ENCODE data around the gene ADCY5. TPM values are rescaled to one million over a fixed set of nuclear protein-coding genes. Genes with fewer than 3 reads are reported as not detected.

Gene ADCY5
- total and polyA plus RNA-seq, 10 donors = 1.7 to 20.6 (median 11.7) TPM

DNA sequence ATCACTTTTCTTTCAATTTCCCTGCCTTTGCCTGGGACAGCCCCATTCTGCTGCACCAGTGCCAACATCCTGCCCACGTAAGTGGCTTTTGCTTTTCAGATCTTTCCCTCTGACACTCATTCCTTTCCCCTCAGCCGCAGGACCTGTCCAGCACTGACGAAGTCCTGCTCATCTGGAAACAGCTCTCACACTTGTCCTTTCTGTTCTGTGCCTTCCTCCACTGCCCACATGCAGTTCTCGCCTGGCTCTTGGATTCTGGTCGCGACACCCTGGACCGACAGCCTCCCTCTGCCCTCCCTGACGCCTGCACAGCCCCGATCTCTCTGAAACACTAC, 99.7 kb downstream of the ADCY5 start:
- Histone ChIP-seq H3K36me3 (no peaks in the 10 kb centered on the region), H3K9me3 (no peaks in the 10 kb centered on the region), H3K4me1 (peaks cover 0 to 16% (median 0%) of the 10 kb centered on the region in 6 donors), H3K27ac (no peak overlapping the region), H3K27me3 (replicated peaks in 1 of 7) (peaks cover 0 to 53% (median 5%) of the 10 kb centered on the region in 7 donors), H3K4me3 (no peak overlapping the region)
- peak; percentile 36 for DNase-seq
- TF ChIP-seq, protein P1, sequence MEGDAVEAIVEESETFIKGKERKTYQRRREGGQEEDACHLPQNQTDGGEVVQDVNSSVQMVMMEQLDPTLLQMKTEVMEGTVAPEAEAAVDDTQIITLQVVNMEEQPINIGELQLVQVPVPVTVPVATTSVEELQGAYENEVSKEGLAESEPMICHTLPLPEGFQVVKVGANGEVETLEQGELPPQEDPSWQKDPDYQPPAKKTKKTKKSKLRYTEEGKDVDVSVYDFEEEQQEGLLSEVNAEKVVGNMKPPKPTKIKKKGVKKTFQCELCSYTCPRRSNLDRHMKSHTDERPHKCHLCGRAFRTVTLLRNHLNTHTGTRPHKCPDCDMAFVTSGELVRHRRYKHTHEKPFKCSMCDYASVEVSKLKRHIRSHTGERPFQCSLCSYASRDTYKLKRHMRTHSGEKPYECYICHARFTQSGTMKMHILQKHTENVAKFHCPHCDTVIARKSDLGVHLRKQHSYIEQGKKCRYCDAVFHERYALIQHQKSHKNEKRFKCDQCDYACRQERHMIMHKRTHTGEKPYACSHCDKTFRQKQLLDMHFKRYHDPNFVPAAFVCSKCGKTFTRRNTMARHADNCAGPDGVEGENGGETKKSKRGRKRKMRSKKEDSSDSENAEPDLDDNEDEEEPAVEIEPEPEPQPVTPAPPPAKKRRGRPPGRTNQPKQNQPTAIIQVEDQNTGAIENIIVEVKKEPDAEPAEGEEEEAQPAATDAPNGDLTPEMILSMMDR (IDR thresholded peaks at IDR 0.05 in 8 of 11, conservative IDR thresholded peaks at IDR 0.05 in 3 of 11) = no peak
- TF ChIP-seq POLR2A (IDR thresholded peaks at IDR 0.05) (no peak), POLR2AphosphoS5 (IDR thresholded peaks at IDR 0.05) (no peak)
- intact Hi-C loops (cut with DNase I; ENCODE audit: low total_unique reads) = no loop called here
- 72 to 80% (median 74%) methylated on average over 9 of the region's 9 CpGs for WGBS, 5 donors

DNA sequence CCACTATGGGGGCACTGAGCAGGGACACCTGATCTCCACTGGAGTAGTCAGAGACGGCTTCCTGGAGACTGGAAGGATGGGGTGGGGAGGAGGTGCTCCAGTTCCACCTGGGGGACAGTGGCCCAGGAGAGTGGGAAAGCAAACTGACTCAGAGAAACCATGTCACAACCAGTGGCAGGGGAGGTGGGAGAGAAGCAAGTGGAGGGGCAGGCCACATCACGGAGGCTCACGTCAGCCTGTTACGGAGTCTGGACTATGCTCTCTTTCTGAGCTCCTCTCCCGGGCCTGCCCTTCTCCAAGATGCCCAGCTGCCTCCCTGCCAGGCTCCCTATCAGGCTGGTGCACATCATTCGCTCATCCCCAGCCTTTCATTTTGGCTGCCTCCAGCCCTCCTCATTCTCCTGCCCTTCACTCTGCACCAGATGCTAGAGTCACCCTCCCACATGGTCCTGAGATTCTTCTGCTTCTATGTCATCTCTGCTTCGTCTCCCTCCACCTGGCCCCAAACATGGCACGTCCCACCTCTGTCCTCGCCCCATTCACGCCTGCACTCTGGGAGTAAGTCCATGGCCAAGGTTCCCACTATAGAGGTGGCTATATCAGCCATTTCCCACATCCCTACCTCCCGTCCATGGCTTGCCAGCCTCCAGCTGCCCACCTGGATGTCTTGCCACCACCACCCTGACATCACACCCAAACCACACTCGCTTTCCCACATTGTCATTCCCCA, 100.3 kb downstream of the ADCY5 start:
- peaks cover 0 to 16% (median 0%) of the 10 kb centered on the region in 6 donors for H3K4me1 ChIP-seq
- no peaks in the 10 kb centered on the region for H3K36me3 ChIP-seq
- H3K27me3 ChIP-seq (replicated peaks in 1 of 7) = peaks cover 0 to 53% (median 5%) of the 10 kb centered on the region in 7 donors
- 80 to 91% (median 84%) methylated on average over 12 of the region's 12 CpGs for WGBS, 5 donors
- intact Hi-C loops (cut with DNase I; ENCODE audit: low total_unique reads) = no loop called here
- H3K4me3 ChIP-seq = no peak overlapping the region
- no peaks in the 10 kb centered on the region for H3K9me3 ChIP-seq
- TF ChIP-seq POLR2A (IDR thresholded peaks at IDR 0.05) = no peak
- no peak for TF ChIP-seq POLR2AphosphoS5 (IDR thresholded peaks at IDR 0.05)
- TF ChIP-seq, protein P1 (IDR thresholded peaks at IDR 0.05 in 8 of 11, conservative IDR thresholded peaks at IDR 0.05 in 3 of 11) = no peak
- H3K27ac ChIP-seq = no peak overlapping the region
- DNase-seq = peak; percentile 57

DNA sequence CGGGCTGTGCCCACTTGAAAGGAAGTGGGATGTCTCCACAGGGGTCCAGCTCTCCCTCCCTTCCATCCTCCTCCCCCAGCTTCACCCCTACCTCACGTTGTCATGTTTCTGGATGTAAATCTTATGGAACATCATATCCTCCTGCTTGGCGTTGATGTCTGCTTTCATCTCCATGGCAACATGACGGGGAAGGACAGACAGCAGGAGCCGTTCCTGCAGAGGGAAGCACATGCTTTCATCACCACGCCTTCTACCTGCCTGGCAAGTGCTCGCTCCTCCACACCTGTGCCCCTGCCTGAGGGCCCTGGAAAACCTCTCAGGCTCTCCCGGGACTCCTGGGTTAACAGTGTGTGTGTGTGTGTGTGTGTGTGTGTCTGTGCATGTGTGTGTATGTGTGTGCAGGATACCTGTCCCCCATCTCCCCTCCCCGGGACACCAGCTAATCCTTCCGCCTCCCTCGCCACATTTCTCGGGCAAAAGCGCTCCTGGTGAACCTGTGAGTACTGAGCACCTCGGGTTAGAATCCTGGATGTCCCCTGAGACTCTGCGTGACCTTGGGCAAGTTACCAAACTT, 101.1 kb downstream of the ADCY5 start:
- 57 to 67% (median 66%) methylated on average over 9 to 15 of the region's 15 CpGs for WGBS, 5 donors
- Histone ChIP-seq H3K4me1 (peaks cover 0 to 16% (median 0%) of the 10 kb centered on the region in 6 donors), H3K36me3 (no peaks in the 10 kb centered on the region), H3K27ac (no peak overlapping the region), H3K9me3 (no peaks in the 10 kb centered on the region), H3K4me3 (no peak overlapping the region), H3K27me3 (replicated peaks in 1 of 7) (peaks cover 0 to 53% (median 5%) of the 10 kb centered on the region in 7 donors)
- peak; percentile 41 for DNase-seq
- intact Hi-C loops (cut with DNase I; ENCODE audit: low total_unique reads) = no loop called here
- TF ChIP-seq, protein P1 (IDR thresholded peaks at IDR 0.05 in 8 of 11, conservative IDR thresholded peaks at IDR 0.05 in 3 of 11) = no peak
- no peak for TF ChIP-seq POLR2AphosphoS5 (IDR thresholded peaks at IDR 0.05)
- no peak for TF ChIP-seq POLR2A (IDR thresholded peaks at IDR 0.05)

DNA sequence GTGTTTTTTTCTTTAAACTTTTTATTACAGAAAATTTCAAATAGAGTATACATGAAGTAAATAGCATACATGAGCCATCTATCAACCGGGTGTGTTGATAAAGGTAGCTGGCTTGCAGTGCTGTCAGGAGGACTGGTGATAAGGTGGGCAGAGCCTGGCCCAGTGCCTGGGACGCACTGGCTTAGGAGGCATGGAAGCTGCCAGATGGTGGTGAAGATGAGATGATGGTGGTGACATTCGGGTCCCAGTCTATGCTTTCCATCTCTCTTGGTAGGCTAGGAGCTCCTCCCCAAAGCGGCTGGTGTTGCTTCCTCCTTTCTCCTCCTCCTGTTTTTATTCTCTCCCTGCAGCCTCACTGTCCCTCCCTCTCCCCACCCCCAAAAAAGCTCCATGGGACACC, 101.7 kb downstream of the ADCY5 start:
- Histone ChIP-seq H3K9me3 (no peaks in the 10 kb centered on the region), H3K36me3 (no peaks in the 10 kb centered on the region), H3K4me1 (peaks cover 0 to 16% (median 0%) of the 10 kb centered on the region in 6 donors), H3K4me3 (no peak overlapping the region), H3K27ac (no peak overlapping the region), H3K27me3 (replicated peaks in 1 of 7) (peaks cover 0 to 50% (median 5%) of the 10 kb centered on the region in 7 donors)
- DNase-seq = peak; percentile 42
- no peak for TF ChIP-seq POLR2AphosphoS5 (IDR thresholded peaks at IDR 0.05)
- no peak for TF ChIP-seq POLR2A (IDR thresholded peaks at IDR 0.05)
- TF ChIP-seq, protein P1 (IDR thresholded peaks at IDR 0.05 in 8 of 11, conservative IDR thresholded peaks at IDR 0.05 in 3 of 11) = no peak
- intact Hi-C loops (cut with DNase I; ENCODE audit: low total_unique reads) = no loop called here
- WGBS, 5 donors = 64 to 83% (median 72%) methylated on average over 4 of the region's 4 CpGs

Data from spleen (tissue), 11 donors.